Stimulated activated CD8-positive, alpha-beta memory T cell treated with anti-CD3 and anti-CD28 coated beads, Interleukin-4, amount 100 ng/mL, for 24 hours (primary cell): ENCODE measurements around the gene LINGO1.

Experiments
- DNase-seq: peaks from one replicate; pipeline ENCODE4 v3.0.0-alpha.2; 2020; ENCODE audit warnings: low read depth

LINGO1 gene

GRCh38 chr15:77568973-77569728 lies 63.6 kb downstream of the LINGO1 start:
- DNase-seq: no peak

DNA sequence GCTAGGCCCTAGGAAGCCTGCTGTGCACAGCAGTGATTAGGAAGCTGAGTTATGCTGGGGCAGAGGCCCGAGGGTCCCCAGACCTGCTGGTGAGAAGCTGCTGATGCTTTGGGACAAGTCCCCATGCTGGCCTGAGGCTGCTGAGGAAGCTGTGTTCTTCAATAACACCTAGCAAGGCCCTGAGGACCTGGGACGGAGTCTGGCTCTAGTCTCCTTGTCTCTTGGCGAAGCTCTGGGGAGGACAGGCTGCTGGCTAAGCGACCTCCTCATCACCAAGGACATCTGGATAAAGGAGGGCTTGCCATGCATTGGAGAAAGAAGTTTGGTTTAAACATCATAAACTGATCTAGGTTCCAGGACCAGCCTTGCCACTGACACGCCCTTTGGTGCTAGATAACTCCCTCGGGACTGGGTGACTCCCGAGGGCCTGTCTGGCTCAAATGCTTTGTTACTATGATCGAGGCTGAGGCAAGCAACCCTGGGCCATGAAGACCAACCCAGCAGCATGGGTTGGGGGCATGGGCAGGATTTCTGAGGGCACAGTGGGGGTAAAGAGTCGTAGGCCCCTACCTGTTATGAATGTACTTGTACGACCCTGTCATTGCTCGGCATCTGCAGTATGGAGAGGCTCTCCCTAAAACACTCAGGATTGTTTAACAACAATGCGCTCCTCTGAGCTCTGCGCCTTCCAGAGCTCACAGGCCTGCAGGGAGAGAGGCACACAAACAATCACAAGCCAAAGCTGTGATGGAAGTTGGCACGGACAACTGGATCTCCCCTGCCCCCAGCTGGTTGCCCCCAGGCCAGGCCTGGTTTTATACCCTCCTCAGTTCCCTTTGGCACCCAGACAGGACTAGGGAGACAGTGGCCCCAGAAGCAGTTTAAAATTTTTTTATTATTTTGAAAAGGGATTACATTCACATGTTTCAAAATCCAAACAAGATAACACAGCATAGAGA lies 64.4 kb downstream of the LINGO1 start:
- DNase-seq: no peak

DNA sequence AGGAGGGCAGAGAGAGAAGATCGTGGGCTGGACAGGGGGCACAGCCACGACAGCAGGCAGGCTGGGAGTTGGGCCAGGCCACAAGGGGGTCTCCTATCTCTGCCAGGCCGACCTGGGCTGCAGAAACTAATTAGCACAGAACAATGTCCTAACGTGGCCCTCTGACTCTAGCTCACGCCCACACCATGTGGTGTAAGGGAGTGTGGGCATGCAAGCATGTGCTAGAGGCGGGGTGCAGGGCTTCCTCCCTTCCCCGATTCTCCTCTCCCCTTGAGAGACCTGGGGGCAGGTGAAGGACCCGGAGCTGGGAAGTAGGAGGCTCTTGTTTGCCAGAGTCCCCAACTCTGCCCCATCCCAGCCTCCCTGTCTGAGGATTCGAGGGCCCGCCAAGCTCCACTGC lies 65.5 kb downstream of the LINGO1 start:
- DNase-seq: no peak

DNA sequence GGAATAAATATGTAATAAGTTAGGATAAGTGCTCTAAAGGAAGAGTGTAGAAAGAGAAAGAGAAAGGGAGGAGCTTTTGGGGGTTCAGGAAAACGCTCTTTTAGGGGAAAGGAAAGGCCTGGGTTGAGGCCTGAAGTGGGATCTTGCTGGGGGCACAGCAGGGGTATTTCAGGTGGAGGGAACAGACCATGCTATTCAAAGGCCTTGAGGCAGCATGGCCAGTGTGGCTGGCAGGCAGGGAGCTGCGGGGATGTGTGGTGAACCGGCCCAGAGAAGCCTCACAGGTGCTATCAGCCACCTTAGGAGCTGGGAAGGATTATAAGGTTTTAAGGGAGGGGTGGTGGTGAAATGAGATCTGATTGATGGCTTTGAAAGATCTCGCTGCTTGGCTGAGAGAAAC lies 66.6 kb downstream of the LINGO1 start:
- no peak for DNase-seq

DNA sequence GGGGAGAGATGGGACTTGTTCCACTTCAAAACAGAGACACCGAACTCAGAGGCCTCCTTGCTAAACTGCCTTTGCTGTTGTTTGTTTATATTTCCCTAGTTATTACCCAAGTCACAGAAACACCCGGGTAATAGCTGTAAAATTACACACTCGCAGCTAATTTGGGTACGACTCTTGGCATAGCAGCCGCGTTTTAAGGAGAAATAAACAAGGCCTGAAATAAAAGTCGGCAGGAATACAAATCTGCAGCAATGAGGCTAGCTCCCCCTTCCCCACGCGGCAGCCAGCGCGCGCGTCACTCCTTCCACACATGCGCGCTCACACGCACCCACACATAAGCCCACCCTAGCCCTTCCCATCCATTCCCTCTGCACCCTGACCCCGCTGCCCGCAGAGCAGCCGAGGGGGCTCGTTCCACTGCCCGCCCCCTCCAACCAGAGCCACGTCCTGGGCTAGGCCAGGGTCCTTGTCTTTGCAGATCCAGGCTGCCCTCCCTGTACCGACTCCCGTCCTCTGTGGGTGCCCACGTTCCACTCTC lies 67.3 kb downstream of the LINGO1 start:
- DNase-seq: no peak

DNA sequence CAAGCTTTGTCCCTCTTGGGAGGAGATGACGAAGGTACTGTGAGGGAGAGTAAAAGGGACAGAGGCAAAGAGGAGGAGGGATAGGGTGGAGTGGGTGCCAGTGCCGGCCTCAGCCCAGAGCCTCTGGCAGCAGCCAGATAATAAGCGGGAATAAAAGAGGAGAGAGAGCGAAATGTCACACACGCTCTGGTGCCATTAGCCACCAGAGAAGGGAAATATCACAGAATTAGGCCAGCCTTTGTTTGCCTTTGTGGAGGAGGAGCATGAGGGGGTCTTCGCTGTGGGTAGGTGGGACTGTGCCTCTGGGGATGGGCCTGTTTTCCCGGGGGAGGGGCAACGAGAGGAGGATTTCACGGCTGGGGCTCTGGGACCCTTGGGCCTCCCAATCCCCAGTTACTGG lies 67.8 kb downstream of the LINGO1 start:
- DNase-seq: no peak

- no peak for DNase-seq
These were observed 68.4 kb downstream of the LINGO1 start for GRCh38 chr15:77564341-77564740.

- DNase-seq: no peak
These were observed 69.0 kb downstream of the LINGO1 start for GRCh38 chr15:77563623-77564156.
